ENCODE results near the gene MRPS9.

The MRPS9 gene

GRCh38 chr2:105080461-105080860 lies 42.6 kb downstream of the MRPS9 start:
- DNase-seq (ENCODE audit: low read depth): no peak

- no peak for DNase-seq (ENCODE audit: low read depth)
Measured at GRCh38 chr2:105081006-105081601, 43.2 kb downstream of the MRPS9 start.

- DNase-seq (ENCODE audit: low read depth): no peak
Measured at GRCh38 chr2:105082107-105082506, 44.2 kb downstream of the MRPS9 start.

GRCh38 chr2:105085525-105085924 lies 47.7 kb downstream of the MRPS9 start:
- DNase-seq (ENCODE audit: low read depth): no peak

GRCh38 chr2:105087273-105087672 lies 49.4 kb downstream of the MRPS9 start:
- DNase-seq (ENCODE audit: low read depth): no peak

- DNase-seq (ENCODE audit: low read depth): no peak
Measured at GRCh38 chr2:105090091-105090490, 52.2 kb downstream of the MRPS9 start.

GRCh38 chr2:105092797-105093196 lies 54.9 kb downstream of the MRPS9 start:
- no peak for DNase-seq (ENCODE audit: low read depth)

- no peak for DNase-seq (ENCODE audit: low read depth)
Measured at GRCh38 chr2:105099153-105099552, 61.3 kb downstream of the MRPS9 start.

GRCh38 chr2:105100046-105100840 lies 62.4 kb downstream of the MRPS9 start:
- no peak for DNase-seq (ENCODE audit: low read depth)

GRCh38 chr2:105102001-105102400 lies 64.1 kb downstream of the MRPS9 start:
- no peak for DNase-seq (ENCODE audit: low read depth)

GRCh38 chr2:105102963-105103421 lies 65.1 kb downstream of the MRPS9 start:
- no peak for DNase-seq (ENCODE audit: low read depth)

GRCh38 chr2:105103481-105103880 lies 65.6 kb downstream of the MRPS9 start:
- no peak for DNase-seq (ENCODE audit: low read depth)

- no peak for DNase-seq (ENCODE audit: low read depth)
Measured at GRCh38 chr2:105104208-105104731, 66.4 kb downstream of the MRPS9 start.

- DNase-seq (ENCODE audit: low read depth): no peak
Measured at GRCh38 chr2:105110295-105110829, 72.5 kb downstream of the MRPS9 start.

GRCh38 chr2:105111365-105112150 lies 73.7 kb downstream of the MRPS9 start:
- DNase-seq (ENCODE audit: low read depth): no peak

GRCh38 chr2:105112345-105112744 lies 74.5 kb downstream of the MRPS9 start:
- no peak for DNase-seq (ENCODE audit: low read depth)

GRCh38 chr2:105113616-105114291 lies 75.9 kb downstream of the MRPS9 start:
- no peak for DNase-seq (ENCODE audit: low read depth)

- no peak for DNase-seq (ENCODE audit: low read depth)
Measured at GRCh38 chr2:105114551-105114950, 76.7 kb downstream of the MRPS9 start.

GRCh38 chr2:105116348-105116747 lies 78.5 kb downstream of the MRPS9 start:
- DNase-seq (ENCODE audit: low read depth): no peak

GRCh38 chr2:105117565-105117964 lies 79.7 kb downstream of the MRPS9 start:
- no peak for DNase-seq (ENCODE audit: low read depth)

GRCh38 chr2:105118960-105119359 lies 81.1 kb downstream of the MRPS9 start:
- DNase-seq (ENCODE audit: low read depth): no peak

GRCh38 chr2:105121434-105121833 lies 83.6 kb downstream of the MRPS9 start:
- no peak for DNase-seq (ENCODE audit: low read depth)

All from stimulated activated CD8-positive, alpha-beta memory T cell treated with anti-CD3 and anti-CD28 coated beads, Interleukin-12 subunit alpha, Interleukin-12 subunit beta, amount 100 ng/mL, for 1 hour (primary cell).